HG02852 (cell line): Measurements from ENCODE around the gene CENPH.
"Not testable (repeated sequence)": the region's sequence is repeated elsewhere in the genome, so short reads cannot be mapped to it uniquely, and the experiment has no call there.

ENCODE experiments used
- ATAC-seq: cut with Tn5 transposase; IDR thresholded peaks from one replicate; pipeline ENCODE4 v1.9.1; 2021; ENCODE audit warnings: mild to moderate bottlenecking, moderate library complexity; ENCODE audit not compliant: unreplicated experiment

CENPH gene

GRCh38 chr5:69189162-69190086 is at the start of gene CENPH:
CENPH (plus strand) TSS chr5:69189583; CDS start chr5:69189635, 52 bp downstream.
- ATAC-seq, result peak; percentile 93

GRCh38 chr5:69140239-69140638 is 49.1 kb upstream of the CENPH start:
- not testable (repeated sequence) for ATAC-seq

- no peak for ATAC-seq
Measured at GRCh38 chr5:69140827-69141226, 48.6 kb upstream of the CENPH start.

GRCh38 chr5:69148576-69148975 is 40.8 kb upstream of the CENPH start:
- ATAC-seq, result not testable (repeated sequence)

GRCh38 chr5:69148981-69149675 is 40.3 kb upstream of the CENPH start:
- ATAC-seq, result no peak

GRCh38 chr5:69149676-69150010 is 39.7 kb upstream of the CENPH start:
- ATAC-seq, result no peak

- no peak for ATAC-seq
Measured at GRCh38 chr5:69152731-69153130, 36.7 kb upstream of the CENPH start.

- no peak for ATAC-seq
Measured at GRCh38 chr5:69156456-69156855, 32.9 kb upstream of the CENPH start.

- no peak for ATAC-seq
Measured at GRCh38 chr5:69158039-69158438, 31.3 kb upstream of the CENPH start.

- ATAC-seq, result no peak
Measured at GRCh38 chr5:69160651-69161050, 28.7 kb upstream of the CENPH start.

GRCh38 chr5:69166686-69167492 is 22.5 kb upstream of the CENPH start, which contains the start of gene CCNB1:
CCNB1 (plus strand) TSS chr5:69167150; CDS start chr5:69167263, 113 bp downstream.
- ATAC-seq, result peak; percentile 99

- no peak for ATAC-seq
Measured at GRCh38 chr5:69167493-69167855, 21.9 kb upstream of the CENPH start.

- no peak for ATAC-seq
Measured at GRCh38 chr5:69167929-69168328, 21.5 kb upstream of the CENPH start.

GRCh38 chr5:69170495-69170894 is 18.9 kb upstream of the CENPH start:
- ATAC-seq, result no peak

- ATAC-seq, result no peak
Measured at GRCh38 chr5:69170969-69171368, 18.4 kb upstream of the CENPH start.

GRCh38 chr5:69181659-69182293 is 7.6 kb upstream of the CENPH start:
- ATAC-seq, result not testable (repeated sequence)

- no peak for ATAC-seq
Measured at GRCh38 chr5:69184621-69185020, 4.8 kb upstream of the CENPH start.

GRCh38 chr5:69187342-69187741 is 2.0 kb upstream of the CENPH start:
- ATAC-seq, result no peak

- no peak for ATAC-seq
Measured at GRCh38 chr5:69188811-69189161, 597 bp upstream of the CENPH start.

GRCh38 chr5:69202497-69202896 is 13.1 kb downstream of the CENPH start:
- no peak for ATAC-seq
